Fibroblast of skin of left quadriceps (primary cell): ENCODE results near the gene KCNN3.

ENCODE experiments used
- DNase-seq, 2 experiments: peaks; one replicate each; pipeline ENCODE4 v3.0.0-alpha.2; 2013; ENCODE audit warnings: low read depth in 2 of 2

KCNN3 gene

DNA sequence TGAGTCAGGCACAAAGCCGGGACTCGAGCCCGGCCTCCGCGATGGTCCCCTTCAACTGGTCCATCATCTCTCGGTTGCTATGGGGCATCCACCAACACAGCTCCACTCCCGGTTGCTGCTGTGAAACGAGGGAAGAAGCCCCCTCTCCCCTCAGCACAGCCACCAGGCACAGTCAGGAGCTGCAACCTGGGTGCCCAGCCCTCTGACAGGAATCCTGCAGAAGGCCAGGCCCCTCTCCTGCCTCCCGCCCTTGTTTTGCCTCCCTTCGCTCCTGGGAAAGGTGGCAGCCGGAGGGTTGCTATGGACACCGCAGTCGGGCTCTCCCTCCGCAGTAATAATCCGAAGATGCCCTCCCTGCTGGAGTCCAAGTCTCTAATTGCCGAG is 8.9 kb upstream of the KCNN3 start:
- no peak for DNase-seq

DNA sequence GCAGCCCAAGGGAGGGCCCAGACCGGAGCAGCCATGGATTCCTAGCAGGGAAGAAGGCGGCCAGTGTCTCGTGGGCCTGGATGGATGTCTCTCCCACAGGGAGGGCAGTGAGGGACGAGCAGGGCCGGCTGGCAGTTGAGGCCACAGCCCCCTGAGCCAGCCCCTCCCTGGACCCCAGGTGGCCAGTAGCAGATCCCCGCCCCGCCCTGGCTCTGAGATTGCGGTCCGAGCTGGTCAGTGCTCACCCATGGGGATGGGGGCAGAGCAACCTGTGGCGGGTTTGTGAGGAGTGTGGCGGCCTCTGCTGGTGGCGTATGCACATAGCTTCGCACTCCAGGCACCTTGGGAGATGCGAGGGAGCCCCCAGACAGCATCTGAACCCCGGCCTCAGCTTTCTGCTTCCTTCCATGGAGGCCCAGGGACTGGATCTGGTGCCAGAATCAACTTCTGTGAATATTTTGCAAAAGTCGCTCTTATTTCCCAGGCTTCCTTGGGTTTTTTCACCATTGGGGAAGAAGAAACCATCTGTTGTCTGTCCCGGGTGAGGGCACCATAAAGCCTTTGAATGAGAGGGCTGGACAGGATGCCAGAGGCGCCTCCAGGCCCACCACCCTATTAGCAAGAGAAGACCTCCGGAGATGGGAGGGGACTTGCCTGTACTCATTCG is 8.4 kb upstream of the KCNN3 start:
- DNase-seq, result peak in 1 of 2 experiments; percentile 14

DNA sequence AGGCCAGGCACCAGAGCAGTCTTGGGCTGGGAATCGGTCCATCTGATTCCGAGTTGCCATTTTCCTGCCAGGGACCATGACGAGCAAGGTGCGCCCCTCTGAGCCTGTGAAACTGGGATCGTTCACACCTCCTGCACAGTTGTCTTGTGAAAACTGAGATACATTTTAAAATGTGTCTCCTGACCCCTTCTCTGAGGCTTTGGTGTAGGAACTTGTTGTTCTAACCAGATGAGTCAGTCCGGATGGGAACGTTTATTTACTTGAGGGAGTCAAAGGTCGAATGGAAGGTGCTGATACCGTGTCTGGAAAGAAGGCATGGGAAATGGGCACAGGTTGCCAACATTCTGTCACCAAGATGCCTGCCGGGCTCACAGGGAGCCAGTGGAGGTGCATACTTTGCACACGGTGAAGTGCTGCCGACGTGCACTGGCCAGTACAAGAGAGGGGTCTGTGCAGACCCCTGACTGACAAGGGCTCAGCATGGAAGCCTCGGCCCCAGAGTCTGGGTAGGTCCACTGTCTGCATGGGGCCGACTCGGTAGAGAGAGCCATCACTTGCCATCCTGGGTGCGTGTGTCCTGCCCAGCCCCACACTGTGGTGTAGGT is 7.4 kb upstream of the KCNN3 start:
- DNase-seq, result no peak

DNA sequence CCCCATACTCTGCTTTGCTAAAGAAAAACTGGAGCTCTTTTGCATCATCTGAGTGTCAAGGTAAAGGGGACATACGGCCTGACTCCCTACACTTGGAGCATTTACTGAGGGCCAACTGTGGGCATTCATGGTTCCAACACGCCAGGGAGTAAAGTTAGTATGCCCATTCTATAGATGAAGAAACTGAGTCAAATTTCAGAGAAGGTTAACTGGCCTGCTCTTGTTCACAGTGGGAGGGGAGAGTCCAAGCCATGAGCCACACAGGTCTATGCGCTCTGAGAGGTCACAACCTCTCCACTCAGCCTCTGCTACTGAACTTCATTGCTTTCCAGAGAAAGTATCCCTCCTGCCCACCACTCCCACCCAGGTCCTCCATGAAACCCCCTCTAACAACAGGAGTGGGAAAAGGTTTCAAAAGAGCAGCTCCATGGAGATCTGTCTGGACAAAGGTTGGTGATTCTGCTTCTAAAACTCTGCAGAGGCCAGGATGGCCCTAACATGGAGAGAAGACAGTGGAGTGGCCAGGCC is 6.8 kb upstream of the KCNN3 start:
- no peak for DNase-seq

DNA sequence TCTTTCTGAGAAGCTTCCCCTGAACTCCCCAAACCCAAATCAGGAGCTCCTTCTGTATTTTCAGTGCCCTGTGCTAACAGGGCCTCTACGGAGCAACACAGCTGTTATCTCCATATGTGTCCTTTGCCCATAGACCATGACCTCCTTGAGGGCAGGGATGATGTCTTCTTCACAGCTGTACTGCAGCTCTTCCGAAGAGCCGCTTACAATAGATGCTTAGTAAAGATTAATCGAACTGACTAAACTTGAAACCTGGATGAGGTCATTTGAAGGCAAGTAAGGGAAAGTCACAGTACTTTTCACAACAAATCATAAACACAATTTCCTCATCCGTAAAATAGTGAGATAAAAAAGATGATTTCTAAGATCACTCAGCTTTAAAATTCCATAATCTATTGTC is 4.4 kb upstream of the KCNN3 start:
- DNase-seq, result no peak

DNA sequence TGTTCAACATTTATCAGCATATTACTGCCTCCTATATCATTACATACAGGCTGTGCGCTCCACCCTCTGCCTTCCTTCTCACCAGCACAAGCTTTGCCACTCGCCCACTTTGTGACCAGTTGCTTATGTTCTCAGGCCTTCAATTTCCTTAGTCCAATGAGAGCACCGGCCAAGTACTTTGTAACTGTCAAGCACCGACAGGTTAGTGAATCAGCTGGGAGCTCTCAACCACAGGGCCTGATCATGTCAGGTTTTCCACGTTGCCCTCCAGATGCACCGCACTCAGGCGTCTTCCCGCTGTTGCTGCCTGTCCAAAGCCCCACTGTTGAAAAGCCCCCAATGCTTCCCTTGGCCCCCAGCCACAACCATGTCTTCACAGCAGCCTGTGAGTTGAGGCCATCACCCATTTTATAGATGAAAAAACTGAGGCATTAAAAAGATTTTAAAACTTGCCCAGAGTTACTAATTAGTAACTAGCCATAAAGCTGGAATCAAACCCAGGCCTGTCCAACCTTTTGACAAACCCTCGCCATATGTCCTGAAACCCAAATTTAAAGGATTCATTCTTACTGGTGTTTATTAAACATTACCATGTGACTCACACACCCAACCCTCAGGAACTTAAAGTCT is 3.4 kb upstream of the KCNN3 start:
- DNase-seq, result no peak

- no peak for DNase-seq
Observed at GRCh38 chr1:154871374-154871773, 1.3 kb upstream of the KCNN3 start.

DNA sequence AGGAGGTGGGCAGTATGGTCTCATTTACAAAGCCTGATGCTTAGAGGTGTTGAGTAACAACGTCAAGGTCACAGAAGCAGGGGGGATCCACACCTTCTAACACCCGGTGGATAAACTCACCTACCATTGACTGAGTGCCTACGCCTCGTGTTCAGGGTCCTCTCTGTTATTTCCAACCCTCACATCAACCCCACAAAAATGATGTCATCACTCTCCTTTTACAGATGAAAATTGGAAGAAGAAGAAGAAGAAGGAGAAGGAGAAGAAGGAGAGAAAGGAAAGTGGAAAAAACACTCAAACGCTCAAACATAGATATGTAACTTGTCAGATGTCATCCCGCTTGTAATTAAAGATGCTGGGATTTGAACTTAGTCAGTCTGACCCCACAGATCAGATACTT is 653 bp upstream of the KCNN3 start:
- no peak for DNase-seq

- no peak for DNase-seq
Observed at GRCh38 chr1:154869351-154870114, 548 bp downstream of the KCNN3 start.

DNA sequence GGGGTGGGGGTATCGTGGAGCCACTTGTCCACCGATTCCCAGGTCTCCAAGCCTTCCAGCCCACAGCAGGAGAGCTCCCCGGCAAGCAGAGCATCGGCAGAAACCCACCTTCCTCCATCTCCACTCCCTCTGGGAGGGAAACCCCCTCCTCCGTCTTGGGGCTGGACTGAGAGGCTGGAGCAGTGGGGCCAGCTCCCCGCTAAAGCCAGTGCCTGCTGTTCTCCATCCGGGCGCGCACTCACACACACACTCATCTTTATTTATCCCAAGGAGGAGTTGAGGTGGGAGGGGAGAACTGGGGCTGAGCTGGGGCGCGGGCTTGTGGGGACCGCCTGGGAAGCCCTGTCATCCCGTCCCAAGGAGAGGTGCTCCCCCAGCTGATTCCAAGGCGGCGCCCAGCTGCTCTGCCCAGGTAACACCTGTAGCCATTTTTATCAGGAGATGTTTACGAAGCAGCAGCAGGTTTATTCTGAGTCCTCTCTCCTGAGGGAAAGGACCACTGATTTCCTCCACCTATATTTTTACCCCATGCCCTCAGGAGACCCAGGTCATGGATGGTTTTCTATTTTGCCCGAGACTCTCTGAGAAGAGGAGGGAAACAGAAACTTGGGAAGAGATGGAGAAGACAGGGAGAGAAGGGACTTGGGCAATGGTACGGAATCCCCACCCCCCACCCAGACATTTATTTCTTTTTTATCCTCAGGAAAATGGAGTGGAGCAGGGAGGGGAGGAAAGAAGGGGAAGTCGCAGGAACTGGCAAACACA is 2.1 kb downstream of the KCNN3 start:
- no peak for DNase-seq

- DNase-seq, result peak in 1 of 2 experiments; percentile 20
Observed at GRCh38 chr1:154867064-154867825, 2.8 kb downstream of the KCNN3 start.

- DNase-seq, result no peak
Observed at GRCh38 chr1:154866257-154867063, 3.6 kb downstream of the KCNN3 start.

- no peak for DNase-seq
Observed at GRCh38 chr1:154865442-154866256, 4.4 kb downstream of the KCNN3 start.

- no peak for DNase-seq
Observed at GRCh38 chr1:154864189-154864975, 5.7 kb downstream of the KCNN3 start.

GRCh38 chr1:154863315-154864174 is 6.5 kb downstream of the KCNN3 start:
- DNase-seq, result peak; percentile 32 to 38

GRCh38 chr1:154862907-154863306 is 7.2 kb downstream of the KCNN3 start:
- no peak for DNase-seq

DNA sequence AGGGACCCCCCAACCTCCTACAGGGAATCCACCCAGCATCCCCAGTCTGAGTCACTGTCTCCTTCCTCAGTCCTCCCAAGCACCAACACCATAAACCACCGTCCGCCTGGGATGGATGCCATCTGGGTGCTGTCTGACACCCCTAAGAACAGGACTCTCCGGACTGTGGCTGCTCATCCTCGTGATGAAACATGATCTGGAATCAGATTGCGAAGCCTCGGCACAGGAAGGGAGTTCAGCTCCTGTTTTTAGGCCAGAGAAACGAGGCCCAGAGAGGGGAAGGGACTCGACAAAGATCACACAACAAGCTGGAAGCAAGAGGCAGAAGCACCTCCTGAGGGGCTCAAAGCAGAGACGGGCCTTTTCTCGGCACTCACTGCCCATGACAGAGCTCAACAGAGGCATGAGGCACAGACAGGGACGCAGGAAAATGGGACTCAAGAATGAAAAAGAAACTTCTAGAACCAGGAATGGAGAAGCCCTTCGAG is 8.4 kb downstream of the KCNN3 start:
- DNase-seq, result peak; percentile 31 to 34
